GM23338 (cell line): Measurements from ENCODE around the gene FAM13C. TPM values are rescaled to one million over a fixed set of nuclear protein-coding genes. Genes with fewer than 3 reads are reported as not detected.

ENCODE experiments used
- ATAC-seq: fragments of 200-7000 bp; cut with Tn5 transposase; 3 replicates; pipeline ENCODE4 v1.9.1; 2020
- DNase-seq: peaks from one replicate; pipeline ENCODE4 v3.0.0-alpha.2; 2015; ENCODE audit warnings: low spot score
- H2AFZ ChIP-seq: fragments of 200-600 bp; sonication (generic); 2 replicates; pipeline ENCODE4 v1.8.0; 2016; ENCODE audit warnings: antibody characterized with exemption, mild to moderate bottlenecking, moderate library complexity
- H3F3A ChIP-seq: fragments of 200-600 bp; sonication (generic); replicated peaks from 2 replicates; pipeline ENCODE4 v1.8.0; 2017; ENCODE audit warnings: antibody characterized with exemption, mixed run types, low read depth
- H3K27ac ChIP-seq: fragments of 200-600 bp; sonication (generic); 2 replicates; pipeline ENCODE4 v1.6.1; 2016; ENCODE audit warnings: low read depth
- H3K27me3 ChIP-seq: fragments of 200-600 bp; sonication (generic); 2 replicates; pipeline ENCODE4 v1.8.0; 2016; ENCODE audit warnings: mild to moderate bottlenecking, mixed run types, moderate library complexity; ENCODE audit not compliant: insufficient read depth
- H3K36me3 ChIP-seq: fragments of 200-600 bp; sonication (generic); 2 replicates; pipeline ENCODE4 v1.8.0; 2016; ENCODE audit warnings: mild to moderate bottlenecking; ENCODE audit not compliant: insufficient read depth
- H3K4me1 ChIP-seq: fragments of 200-600 bp; sonication (generic); 2 replicates; pipeline ENCODE4 v1.8.0; 2016; ENCODE audit warnings: mild to moderate bottlenecking, moderate library complexity; ENCODE audit not compliant: insufficient read depth
- H3K4me2 ChIP-seq: fragments of 200-600 bp; sonication (generic); 2 replicates; pipeline ENCODE4 v1.7.1; 2017; ENCODE audit warnings: mixed run types
- H3K4me3 ChIP-seq: fragments of 200-600 bp; sonication (generic); 2 replicates; pipeline ENCODE4 v1.6.1; 2016; ENCODE audit warnings: mixed run types
- H3K79me2 ChIP-seq: fragments of 200-600 bp; sonication (generic); replicated peaks from 2 replicates; pipeline ENCODE4 v1.8.0; 2017; ENCODE audit warnings: mild to moderate bottlenecking; ENCODE audit not compliant: insufficient read depth
- H3K9me2 ChIP-seq: fragments of 200-600 bp; sonication (generic); 2 replicates; pipeline ENCODE4 v1.8.0; 2017; ENCODE audit not compliant: insufficient read depth
- H4K20me1 ChIP-seq: fragments of 200-600 bp; sonication (generic); replicated peaks from 2 replicates; pipeline ENCODE4 v1.8.0; 2017; ENCODE audit warnings: mild to moderate bottlenecking; ENCODE audit not compliant: insufficient read depth
- H3K27ac Mint-ChIP-seq: 2 replicates; pipeline ENCODE4 v1.8.0; 2020; ENCODE audit warnings: inconsistent platforms, mild to moderate bottlenecking, moderate library complexity, mixed read lengths
- H3K27me3 Mint-ChIP-seq: 3 replicates; pipeline ENCODE4 v1.8.0; 2022; ENCODE audit warnings: low read depth, mild to moderate bottlenecking, moderate library complexity, mixed read lengths, inconsistent platforms; ENCODE audit not compliant: insufficient read depth, poor library complexity
- H3K36me3 Mint-ChIP-seq: 3 replicates; pipeline ENCODE4 v1.8.0; 2021; ENCODE audit warnings: low read depth, mild to moderate bottlenecking, inconsistent platforms, moderate library complexity, mixed read lengths
- H3K4me1 Mint-ChIP-seq: 3 replicates; pipeline ENCODE4 v1.8.0; 2020; ENCODE audit warnings: mild to moderate bottlenecking, inconsistent platforms, mixed read lengths
- H3K4me3 Mint-ChIP-seq: 3 replicates; pipeline ENCODE4 v1.8.0; 2021; ENCODE audit warnings: moderate library complexity, mild to moderate bottlenecking, inconsistent platforms, mixed read lengths
- H3K9me3 Mint-ChIP-seq: 3 replicates; pipeline ENCODE4 v1.8.0; 2020; ENCODE audit warnings: moderate library complexity, mild to moderate bottlenecking, inconsistent platforms, mixed read lengths
- CTCF ChIP-seq, 2 experiments: fragments of 200-600 bp in 1 of 2; sonication (generic) in 1 of 2; conservative IDR thresholded peaks; 2 replicates each; pipeline versions ENCODE4 v1.5.1 to v1.6.1; 2016 to 2017; ENCODE audit warnings: antibody characterized with exemption in 2 of 2, low read depth in 2 of 2, mild to moderate bottlenecking in 2 of 2, moderate library complexity in 1 of 2
- ETS1 ChIP-seq: IDR thresholded peaks from 2 replicates; pipeline ENCODE4 v1.6.1; 2016; ENCODE audit warnings: antibody characterized with exemption
- EZH2 ChIP-seq: fragments of 200-600 bp; sonication (generic); IDR thresholded peaks from one replicate; pipeline ENCODE4 v1.8.0; 2017; ENCODE audit warnings: antibody characterized with exemption, mild to moderate bottlenecking, low read depth; ENCODE audit not compliant: unreplicated experiment
- EZH2phosphoT487 ChIP-seq: fragments of 200-600 bp; sonication (generic); IDR thresholded peaks from one replicate; pipeline ENCODE4 v1.8.1; 2018; ENCODE audit warnings: antibody characterized with exemption; ENCODE audit not compliant: unreplicated experiment
- JUNB ChIP-seq: IDR thresholded peaks from one replicate; pipeline ENCODE4 v1.6.1; 2016; ENCODE audit warnings: antibody characterized with exemption; ENCODE audit not compliant: unreplicated experiment
- NANOG ChIP-seq: IDR thresholded peaks from 2 replicates; pipeline ENCODE4 v1.6.1; 2016; ENCODE audit warnings: antibody characterized with exemption, borderline replicate concordance
- POLR2AphosphoS5 ChIP-seq: IDR thresholded peaks from 2 replicates; pipeline ENCODE4 v1.6.1; 2016; ENCODE audit warnings: antibody characterized with exemption, low read depth
- REST ChIP-seq: IDR thresholded peaks from one replicate; pipeline ENCODE4 v1.6.1; 2018; ENCODE audit warnings: antibody characterized with exemption; ENCODE audit not compliant: unreplicated experiment
- ZNF114 ChIP-seq: fragments of 250-450 bp; sonication (Bioruptor Pico); IDR thresholded peaks from 2 replicates; pipeline ENCODE4 v1.5.0; 2020; ENCODE audit warnings: mild to moderate bottlenecking, moderate library complexity
- ZNF462 ChIP-seq: fragments of 250-450 bp; sonication (Bioruptor Pico); IDR thresholded peaks from 2 replicates; pipeline ENCODE4 v1.5.0; 2020; ENCODE audit warnings: mild to moderate bottlenecking, moderate library complexity
- polyA plus RNA-seq: library from polyadenylated mRNA; unstranded; fragments of >200 nt; fragmentation: Nextera tagmentation; extraction: Ambion mirVana; gene quantifications from 2 replicates; pipeline ENCODE4 v1.2.1, GENCODE V29; 2016
- total RNA-seq: library from RNA; depleted of rRNA; stranded (reverse); fragments of >200 nt; shearing (Covaris generic); gene quantifications from 2 replicates; pipeline ENCODE4 v1.2.3, GENCODE V29; 2014

Gene FAM13C
- total and polyA plus RNA-seq, 2 experiments from 2014 or later = 0.94 to 2.1 TPM

GRCh38 chr10:59350558-59350957 lies 11.8 kb downstream of the FAM13C start:
- ATAC-seq = no peak

More at GRCh38 chr10:59350558-59350957, 11.8 kb downstream of the FAM13C start:
- Mint-ChIP-seq H3K27ac (no peak overlapping the region), H3K4me3 (no peak overlapping the region), H3K36me3 (no peaks in the 10 kb centered on the region), H3K9me3 (no peaks in the 10 kb centered on the region), H3K27me3 (no peaks in the 10 kb centered on the region), H3K4me1 (no peaks in the 10 kb centered on the region)
- no peaks in the 10 kb centered on the region for H3K9me2 ChIP-seq
- TF ChIP-seq ZNF114 (CRISPR knock-in tag) (no peak), POLR2AphosphoS5 (no peak), REST (no peak), ZNF462 (CRISPR knock-in tag) (no peak), NANOG (no peak), CTCF (conservative IDR thresholded peaks at IDR 0.05; ENCODE audit: low read depth in 2 of 2) (no peak), ETS1 (no peak), JUNB (no peak), EZH2 (no peak), EZH2phosphoT487 (no peak)
- no peak overlapping the region for H3K4me2 ChIP-seq
- no peaks in the 10 kb centered on the region for H3K27me3 ChIP-seq
- no peak for DNase-seq
- no peaks in the 10 kb centered on the region for H3K36me3 ChIP-seq
- H4K20me1 ChIP-seq = no peaks in the 10 kb centered on the region; the same call in none of the 2 replicates
- no peaks in the 10 kb centered on the region for H3K4me1 ChIP-seq
- H2AFZ ChIP-seq = no peak overlapping the region
- H3K79me2 ChIP-seq = no peaks in the 10 kb centered on the region
- H3K4me3 ChIP-seq = no peak overlapping the region
- H3F3A ChIP-seq = no peaks in the 10 kb centered on the region
- H3K27ac ChIP-seq = no peak overlapping the region
